Measurements from ENCODE around the gene HOXB7.

The HOXB7 gene

DNA sequence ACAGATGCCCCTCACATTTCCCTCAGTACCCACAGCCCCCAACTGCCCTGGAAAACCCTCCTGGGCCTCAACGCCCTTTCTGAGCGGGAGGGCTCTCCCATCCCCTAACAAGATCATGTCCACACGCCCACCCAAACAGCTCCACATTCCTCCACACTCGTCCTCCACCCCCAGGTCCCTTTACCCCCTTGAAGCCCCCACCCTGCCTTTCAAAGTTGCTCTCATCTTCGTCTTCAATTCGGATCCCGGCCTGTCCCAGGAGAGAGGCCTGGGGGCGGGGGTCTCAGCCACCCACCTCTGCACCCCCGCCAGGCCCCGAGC is 47.0 kb downstream of the HOXB7 start:
- no peaks in the 10 kb centered on the region for H3K9me3 ChIP-seq (ENCODE audit: insufficient read depth, low read depth, low read length)
- no peaks in the 10 kb centered on the region for H3K36me3 ChIP-seq (ENCODE audit: insufficient read depth, low read length)
- H3K4me3 ChIP-seq (ENCODE audit: low read length), result no peak overlapping the region
- peaks cover 13% of the 10 kb centered on the region for H3K4me1 ChIP-seq (ENCODE audit: insufficient read depth, low read length)
- 2% methylated on average over 10 of the region's 10 CpGs for WGBS
- no peak overlapping the region for H3K9ac ChIP-seq (ENCODE audit: low read depth, low read length)
- H3K27ac ChIP-seq (ENCODE audit: low read depth, low read length), result no peak overlapping the region
- peaks cover 100% of the 10 kb centered on the region for H3K27me3 ChIP-seq (ENCODE audit: insufficient read depth, low read length)

DNA sequence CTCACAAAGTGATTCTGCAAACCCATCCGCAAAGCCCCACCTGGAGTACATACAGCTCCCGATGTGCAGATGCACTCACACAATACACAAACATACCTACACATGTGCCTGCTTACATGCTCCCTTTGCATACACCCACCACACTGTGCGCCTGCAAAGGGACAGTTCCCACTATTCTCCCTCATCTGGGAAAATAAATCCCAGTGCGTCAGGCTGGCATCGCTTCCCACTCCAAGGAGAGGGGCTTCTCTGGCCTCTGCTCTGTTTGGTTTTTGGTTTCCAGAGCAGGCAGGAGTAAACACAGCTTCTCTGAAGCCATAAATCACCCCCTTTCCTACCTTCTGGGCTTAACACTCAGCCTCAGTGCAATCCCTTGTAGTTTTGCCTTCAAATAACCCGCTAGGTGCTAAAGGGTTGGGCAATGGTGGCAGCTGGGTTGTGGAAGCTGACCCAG is 47.4 kb downstream of the HOXB7 start:
- Histone ChIP-seq H3K9ac (ENCODE audit: low read depth, low read length) (no peak overlapping the region), H3K9me3 (ENCODE audit: insufficient read depth, low read depth, low read length) (no peaks in the 10 kb centered on the region), H3K27ac (ENCODE audit: low read depth, low read length) (no peak overlapping the region), H3K4me3 (ENCODE audit: low read length) (no peak overlapping the region), H3K27me3 (ENCODE audit: insufficient read depth, low read length) (peaks cover 100% of the 10 kb centered on the region), H3K36me3 (ENCODE audit: insufficient read depth, low read length) (no peaks in the 10 kb centered on the region), H3K4me1 (ENCODE audit: insufficient read depth, low read length) (peaks cover 13% of the 10 kb centered on the region)
- WGBS, result 22% methylated on average over 6 of the region's 6 CpGs

DNA sequence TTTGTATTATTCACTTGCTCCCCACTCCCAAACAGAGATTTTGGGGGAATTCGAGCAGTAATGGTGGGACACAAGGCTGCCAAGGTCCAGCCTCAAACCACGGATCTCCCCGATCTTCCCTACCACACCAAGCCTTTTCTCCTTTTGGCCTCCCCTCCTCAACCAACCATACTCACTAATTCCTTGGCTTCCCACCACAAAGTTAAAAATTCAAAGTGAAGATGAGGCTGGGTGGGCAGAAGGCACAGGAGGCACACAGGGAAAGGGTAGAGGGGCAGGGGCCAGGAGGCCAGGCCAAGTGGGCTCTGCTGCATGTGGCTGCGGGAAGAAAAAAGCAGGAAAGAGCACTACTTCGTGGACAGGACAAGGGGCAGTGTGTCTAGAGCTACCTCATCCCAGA is 47.9 kb downstream of the HOXB7 start:
- Histone ChIP-seq H3K27ac (ENCODE audit: low read depth, low read length) (no peak overlapping the region), H3K9me3 (ENCODE audit: insufficient read depth, low read depth, low read length) (no peaks in the 10 kb centered on the region), H3K36me3 (ENCODE audit: insufficient read depth, low read length) (no peaks in the 10 kb centered on the region), H3K4me3 (ENCODE audit: low read length) (no peak overlapping the region), H3K4me1 (ENCODE audit: insufficient read depth, low read length) (peaks cover 10% of the 10 kb centered on the region), H3K9ac (ENCODE audit: low read depth, low read length) (no peak overlapping the region), H3K27me3 (ENCODE audit: insufficient read depth, low read length) (peaks cover 100% of the 10 kb centered on the region)
- WGBS, result 30% methylated on average over 5 of the region's 5 CpGs

DNA sequence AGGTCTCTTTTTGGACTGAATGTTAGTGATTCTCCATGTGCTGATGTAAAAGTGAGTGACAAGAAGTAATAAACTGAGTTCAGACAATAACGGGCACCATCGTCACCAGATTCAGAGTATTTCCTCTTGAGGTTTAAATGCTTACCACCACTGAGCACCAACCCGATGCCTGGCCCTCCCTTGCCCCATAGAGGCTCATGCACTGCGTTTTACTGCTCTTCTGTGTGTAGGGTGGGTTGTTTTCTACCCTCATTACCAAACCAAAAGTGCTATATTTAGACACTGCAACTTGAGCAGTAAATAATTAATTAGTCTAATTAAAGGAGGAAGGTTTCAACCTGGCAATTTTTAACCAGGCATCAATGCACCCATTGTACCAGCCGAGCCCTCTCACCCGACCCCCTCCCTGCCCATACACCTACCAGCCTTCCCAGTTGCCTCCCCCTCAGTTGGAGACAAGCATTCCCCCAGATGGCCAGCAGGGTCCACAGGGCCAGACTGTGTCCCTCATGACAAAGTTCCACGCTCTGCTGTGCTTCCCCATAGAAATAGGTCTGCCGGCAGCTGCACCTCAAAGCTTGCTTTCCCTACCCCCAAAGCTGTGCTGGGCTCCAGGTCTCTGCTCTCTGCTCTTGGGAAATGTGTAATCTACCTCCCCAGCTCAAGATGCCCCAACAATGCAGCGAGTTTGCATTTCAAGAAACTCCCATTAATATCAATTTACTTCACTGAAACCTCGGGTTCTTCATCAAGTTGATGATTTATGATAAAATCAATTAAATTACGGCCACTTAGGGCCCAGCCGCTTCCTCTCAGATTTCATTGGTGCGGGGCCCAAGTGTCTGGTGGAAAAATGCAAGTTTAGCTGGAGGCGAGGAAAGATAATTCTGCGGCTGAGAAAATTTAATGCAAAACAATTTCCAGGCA is 48.7 kb downstream of the HOXB7 start:
- H3K4me1 ChIP-seq (ENCODE audit: insufficient read depth, low read length), result peaks cover 4% of the 10 kb centered on the region
- H3K27me3 ChIP-seq (ENCODE audit: insufficient read depth, low read length), result peaks cover 100% of the 10 kb centered on the region
- no peak overlapping the region for H3K4me3 ChIP-seq (ENCODE audit: low read length)
- no peak overlapping the region for H3K9ac ChIP-seq (ENCODE audit: low read depth, low read length)
- H3K9me3 ChIP-seq (ENCODE audit: insufficient read depth, low read depth, low read length), result no peaks in the 10 kb centered on the region
- no peaks in the 10 kb centered on the region for H3K36me3 ChIP-seq (ENCODE audit: insufficient read depth, low read length)
- WGBS, result 46% methylated on average over 14 of the region's 15 CpGs
- no peak overlapping the region for H3K27ac ChIP-seq (ENCODE audit: low read depth, low read length)

DNA sequence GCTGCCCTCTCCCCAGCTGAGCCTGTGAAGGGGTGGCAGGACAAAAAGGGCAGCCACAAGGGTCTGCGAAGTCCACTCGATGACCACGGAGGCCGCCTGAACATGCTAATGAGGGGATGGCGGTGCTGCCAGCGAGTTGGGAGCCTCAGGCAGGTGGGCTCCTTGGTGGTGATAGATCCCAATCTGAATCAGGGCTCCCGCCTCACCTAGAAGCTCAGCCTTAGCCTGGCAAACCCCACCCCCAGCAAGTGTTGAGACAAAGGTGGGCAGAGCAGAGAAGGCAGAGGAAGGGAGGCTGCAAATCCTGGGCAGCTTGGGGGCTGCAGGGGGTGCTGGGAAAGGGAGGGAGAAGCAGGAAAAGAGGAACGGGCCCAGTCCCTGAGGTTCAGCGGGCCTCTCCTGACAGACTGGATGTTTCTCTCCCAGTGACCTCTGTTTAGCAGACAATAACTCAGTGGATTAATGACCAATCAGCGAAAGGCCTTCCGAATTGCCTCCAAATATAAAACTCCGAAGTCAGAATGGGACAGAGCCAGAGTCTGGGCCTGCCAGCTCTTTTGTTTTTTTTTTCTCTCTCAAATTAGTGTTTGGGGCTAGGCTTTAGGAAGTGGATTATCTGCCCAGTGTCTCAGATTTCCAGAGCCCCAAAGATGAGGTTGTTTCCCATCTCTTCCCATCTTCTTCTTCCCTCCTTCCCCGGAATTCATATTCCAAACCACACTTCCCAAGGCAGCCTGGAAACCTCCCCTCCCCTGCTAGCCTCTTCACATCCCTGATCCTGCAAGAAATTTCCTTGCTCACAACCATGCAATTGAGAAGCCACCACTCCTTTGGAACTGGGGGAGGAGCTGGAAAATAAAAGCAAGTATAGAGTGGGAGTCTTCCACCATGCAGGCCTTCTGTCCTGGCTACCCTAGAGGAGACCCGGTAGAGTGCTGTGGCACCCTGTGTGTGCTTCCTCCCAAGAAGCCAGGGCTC is 50.7 kb downstream of the HOXB7 start:
- no peak overlapping the region for H3K9ac ChIP-seq (ENCODE audit: low read depth, low read length)
- no peaks in the 10 kb centered on the region for H3K9me3 ChIP-seq (ENCODE audit: insufficient read depth, low read depth, low read length)
- peaks cover 100% of the 10 kb centered on the region for H3K27me3 ChIP-seq (ENCODE audit: insufficient read depth, low read length)
- no peaks in the 10 kb centered on the region for H3K36me3 ChIP-seq (ENCODE audit: insufficient read depth, low read length)
- WGBS, result 20% methylated on average over 14 of the region's 14 CpGs
- peaks cover 4% of the 10 kb centered on the region for H3K4me1 ChIP-seq (ENCODE audit: insufficient read depth, low read length)
- no peak overlapping the region for H3K27ac ChIP-seq (ENCODE audit: low read depth, low read length)
- no peak overlapping the region for H3K4me3 ChIP-seq (ENCODE audit: low read length)

GRCh38 chr17:48559122-48559839 is 51.5 kb downstream of the HOXB7 start:
- H3K9me3 ChIP-seq (ENCODE audit: insufficient read depth, low read depth, low read length), result no peaks in the 10 kb centered on the region
- H3K36me3 ChIP-seq (ENCODE audit: insufficient read depth, low read length), result no peaks in the 10 kb centered on the region
- no peaks in the 10 kb centered on the region; the same call in 1 of the 2 replicates for H3K4me1 ChIP-seq (ENCODE audit: insufficient read depth, low read length)
- H3K4me3 ChIP-seq (ENCODE audit: low read length), result no peak overlapping the region
- H3K27me3 ChIP-seq (ENCODE audit: insufficient read depth, low read length), result peaks cover 100% of the 10 kb centered on the region
- H3K27ac ChIP-seq (ENCODE audit: low read depth, low read length), result no peak overlapping the region
- WGBS, result 3% methylated on average over 13 of the region's 16 CpGs
- H3K9ac ChIP-seq (ENCODE audit: low read depth, low read length), result no peak overlapping the region

- no peak overlapping the region for H3K27ac ChIP-seq (ENCODE audit: low read depth, low read length)
- no peak overlapping the region for H3K4me3 ChIP-seq (ENCODE audit: low read length)
- WGBS, result 14% methylated on average over 2 of the region's 2 CpGs
- H3K36me3 ChIP-seq (ENCODE audit: insufficient read depth, low read length), result no peaks in the 10 kb centered on the region
- H3K27me3 ChIP-seq (ENCODE audit: insufficient read depth, low read length), result peaks cover 100% of the 10 kb centered on the region
- H3K9me3 ChIP-seq (ENCODE audit: insufficient read depth, low read depth, low read length), result no peaks in the 10 kb centered on the region
- H3K4me1 ChIP-seq (ENCODE audit: insufficient read depth, low read length), result no peaks in the 10 kb centered on the region; the same call in 1 of the 2 replicates
- no peak overlapping the region for H3K9ac ChIP-seq (ENCODE audit: low read depth, low read length)
Observed at GRCh38 chr17:48558831-48559121, 52.0 kb downstream of the HOXB7 start.

- Histone ChIP-seq H3K27ac (ENCODE audit: low read depth, low read length) (no peak overlapping the region), H3K4me3 (ENCODE audit: low read length) (no peak overlapping the region), H3K27me3 (ENCODE audit: insufficient read depth, low read length) (peaks cover 100% of the 10 kb centered on the region), H3K36me3 (ENCODE audit: insufficient read depth, low read length) (no peaks in the 10 kb centered on the region), H3K9me3 (ENCODE audit: insufficient read depth, low read depth, low read length) (no peaks in the 10 kb centered on the region), H3K4me1 (ENCODE audit: insufficient read depth, low read length) (no peaks in the 10 kb centered on the region; the same call in 1 of the 2 replicates), H3K9ac (ENCODE audit: low read depth, low read length) (no peak overlapping the region)
- WGBS, result 12% methylated on average over 13 of the region's 13 CpGs
Observed at GRCh38 chr17:48558057-48558830, 52.6 kb downstream of the HOXB7 start.

Measured in HUES64 (cell line).